ENCODE measurements around the gene TBC1D4.

DNA sequence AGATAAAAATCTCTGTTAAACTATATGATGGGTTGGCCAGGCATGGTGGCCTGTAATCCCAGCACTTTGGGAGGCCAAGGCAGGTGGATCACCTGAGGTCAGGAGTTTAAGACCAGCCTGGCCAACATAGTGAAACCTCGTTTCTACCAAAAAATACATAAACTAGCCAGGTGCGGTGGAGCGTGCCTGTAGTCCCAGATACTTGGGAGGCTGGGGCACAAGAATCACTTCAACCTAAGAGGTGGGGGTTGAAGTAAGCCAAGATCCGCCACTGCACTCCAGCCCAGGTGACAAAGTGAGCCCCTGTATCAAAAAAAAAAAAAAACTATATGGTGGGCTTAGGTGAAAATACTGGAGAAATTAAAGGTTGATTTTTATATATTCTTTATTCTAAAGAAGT is 11.3 kb downstream of the TBC1D4 start:
- TF ChIP-seq, protein P1, sequence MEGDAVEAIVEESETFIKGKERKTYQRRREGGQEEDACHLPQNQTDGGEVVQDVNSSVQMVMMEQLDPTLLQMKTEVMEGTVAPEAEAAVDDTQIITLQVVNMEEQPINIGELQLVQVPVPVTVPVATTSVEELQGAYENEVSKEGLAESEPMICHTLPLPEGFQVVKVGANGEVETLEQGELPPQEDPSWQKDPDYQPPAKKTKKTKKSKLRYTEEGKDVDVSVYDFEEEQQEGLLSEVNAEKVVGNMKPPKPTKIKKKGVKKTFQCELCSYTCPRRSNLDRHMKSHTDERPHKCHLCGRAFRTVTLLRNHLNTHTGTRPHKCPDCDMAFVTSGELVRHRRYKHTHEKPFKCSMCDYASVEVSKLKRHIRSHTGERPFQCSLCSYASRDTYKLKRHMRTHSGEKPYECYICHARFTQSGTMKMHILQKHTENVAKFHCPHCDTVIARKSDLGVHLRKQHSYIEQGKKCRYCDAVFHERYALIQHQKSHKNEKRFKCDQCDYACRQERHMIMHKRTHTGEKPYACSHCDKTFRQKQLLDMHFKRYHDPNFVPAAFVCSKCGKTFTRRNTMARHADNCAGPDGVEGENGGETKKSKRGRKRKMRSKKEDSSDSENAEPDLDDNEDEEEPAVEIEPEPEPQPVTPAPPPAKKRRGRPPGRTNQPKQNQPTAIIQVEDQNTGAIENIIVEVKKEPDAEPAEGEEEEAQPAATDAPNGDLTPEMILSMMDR (IDR thresholded peaks at IDR 0.05 in 4 of 5, conservative IDR thresholded peaks at IDR 0.05 in 1 of 5), result no peak
- no peak for TF ChIP-seq POLR2A (IDR thresholded peaks at IDR 0.05)
